Activated CD4-positive, alpha-beta memory T cell treated with anti-CD3 and anti-CD28 coated beads for 36 hours (primary cell): ENCODE measurements around the gene L3MBTL3. TPM values are rescaled to one million over a fixed set of nuclear protein-coding genes. Genes with fewer than 3 reads are reported as not detected.

ENCODE experiments used
- CTCF ChIA-PET: fragments of 350-600 bp; sonication (Branson Sonifier 250); formaldehyde crosslinking; loops from one replicate; lab custom pipeline; 2021; ENCODE audit warnings: antibody characterized with exemption, inconsistent platforms; lab: Charles Lee
- POLR2A ChIA-PET: fragments of 350-600 bp; sonication (Branson Sonifier 250); formaldehyde crosslinking; loops from one replicate; lab custom pipeline; 2021; ENCODE audit warnings: antibody characterized with exemption; lab: Charles Lee
- DNase-seq: peaks from one replicate; pipeline ENCODE4 v3.0.0-alpha.2; 2020
- H3K27ac Mint-ChIP-seq: one replicate; pipeline ENCODE4 v1.8.0; 2021; ENCODE audit warnings: mixed read lengths
- H3K27me3 Mint-ChIP-seq: one replicate; pipeline ENCODE4 v1.8.0; 2021; ENCODE audit warnings: mixed read lengths
- H3K36me3 Mint-ChIP-seq: one replicate; pipeline ENCODE4 v1.8.0; 2021; ENCODE audit warnings: mixed read lengths
- H3K4me1 Mint-ChIP-seq: one replicate; pipeline ENCODE4 v1.8.0; 2021; ENCODE audit warnings: low read depth, mixed read lengths
- H3K4me3 Mint-ChIP-seq: one replicate; pipeline ENCODE4 v1.8.0; 2021; ENCODE audit warnings: mild to moderate bottlenecking, mixed read lengths
- H3K9me3 Mint-ChIP-seq: one replicate; pipeline ENCODE4 v1.8.0; 2021; ENCODE audit warnings: mixed read lengths
- intact Hi-C: fragments of 100-400 bp; cut with micrococcal nuclease; formaldehyde crosslinking; loops from one replicate; pipeline ENCODE4 v1.15.1; 2023
- total RNA-seq, 2 experiments: library from RNA; stranded (reverse); gene quantifications; one replicate each; pipeline ENCODE4 v1.2.3, GENCODE V29; 2021

The L3MBTL3 gene
- total RNA-seq, 2 experiments from 2014 or later = 5.2 to 7.4 TPM

GRCh38 chr6:130029163-130029562, 10.8 kb downstream of the L3MBTL3 start:
- Mint-ChIP-seq H3K4me1 (peaks cover 59% of the 10 kb centered on the region), H3K27ac (peak overlapping the region; percentile 70), H3K27me3 (no peaks in the 10 kb centered on the region), H3K9me3 (no peaks in the 10 kb centered on the region), H3K4me3 (no peak overlapping the region), H3K36me3 (peaks cover 6% of the 10 kb centered on the region)
- ChIA-PET POLR2A (interaction anchor here (1.3 kb wide), 1 partner anchor 10 kb away, joined by 4 read pairs; the partner anchor contains the start of gene L3MBTL3), CTCF (interaction anchor here (1.1 to 1.7 kb wide), 2 partner anchors 10 to 431 kb away, joined by 3 to 5 read pairs; no protein-coding TSS in a partner anchor)
- DNase-seq = peak; percentile 37
- intact Hi-C loops = loop anchor here (1.0 to 5.0 kb wide), 6 partner anchors 8 to 593 kb away; no protein-coding TSS in a partner anchor

GRCh38 chr6:130032758-130033340, 14.5 kb downstream of the L3MBTL3 start:
- Mint-ChIP-seq H3K4me1 (peaks cover 60% of the 10 kb centered on the region), H3K9me3 (no peaks in the 10 kb centered on the region)
- DNase-seq = no peak

GRCh38 chr6:130033949-130034348, 15.6 kb downstream of the L3MBTL3 start:
- ChIA-PET CTCF (interaction anchor here (2.4 kb wide), 1 partner anchor 12 kb away, joined by 10 read pairs; no protein-coding TSS in a partner anchor), POLR2A (no interaction called here)
- intact Hi-C loops = loop anchor here (2.0 to 5.0 kb wide), 2 partner anchors 99 to 168 kb away; no protein-coding TSS in a partner anchor
- H3K36me3 Mint-ChIP-seq = peaks cover 1% of the 10 kb centered on the region
- H3K9me3 Mint-ChIP-seq = no peaks in the 10 kb centered on the region
- DNase-seq = no peak
- H3K4me1 Mint-ChIP-seq = peaks cover 54% of the 10 kb centered on the region
- no peak overlapping the region for H3K4me3 Mint-ChIP-seq
- H3K27ac Mint-ChIP-seq = peak overlapping the region; percentile 57
- H3K27me3 Mint-ChIP-seq = no peaks in the 10 kb centered on the region

More at GRCh38 chr6:130032758-130033340, 14.5 kb downstream of the L3MBTL3 start:
- Mint-ChIP-seq H3K4me3 (no peak overlapping the region), H3K27ac (no peak overlapping the region), H3K36me3 (peaks cover 1% of the 10 kb centered on the region), H3K27me3 (no peaks in the 10 kb centered on the region)
- POLR2A ChIA-PET = no interaction called here
- CTCF ChIA-PET = interaction anchor here (0.6 to 2.4 kb wide), 2 partner anchors 11 to 167 kb away, joined by 3 to 10 read pairs; no protein-coding TSS in a partner anchor
- intact Hi-C loops = loop anchor here (5.0 kb wide), 1 partner anchor 169 kb away; no protein-coding TSS in a partner anchor

GRCh38 chr6:130034378-130035146, 16.2 kb downstream of the L3MBTL3 start:
- Mint-ChIP-seq H3K9me3 (no peaks in the 10 kb centered on the region), H3K4me1 (peaks cover 48% of the 10 kb centered on the region), H3K27ac (peak overlapping the region; percentile 57), H3K36me3 (peaks cover 1% of the 10 kb centered on the region), H3K27me3 (no peaks in the 10 kb centered on the region), H3K4me3 (peak overlapping the region; percentile 30)
- CTCF ChIA-PET = interaction anchor here (0.7 to 2.4 kb wide), 3 partner anchors 13 to 290 kb away, joined by 4 to 10 read pairs (median 4); no protein-coding TSS in a partner anchor
- POLR2A ChIA-PET = no interaction called here
- DNase-seq = peak; percentile 43
- intact Hi-C loops = loop anchor here (2.0 to 5.0 kb wide), 3 partner anchors 98 to 808 kb away; no protein-coding TSS in a partner anchor

GRCh38 chr6:130035211-130035610, 16.8 kb downstream of the L3MBTL3 start:
- peaks cover 1% of the 10 kb centered on the region for H3K36me3 Mint-ChIP-seq

GRCh38 chr6:130037207-130037811, 18.9 kb downstream of the L3MBTL3 start:
- Mint-ChIP-seq H3K4me1 (peaks cover 43% of the 10 kb centered on the region), H3K27ac (no peak overlapping the region), H3K4me3 (no peak overlapping the region), H3K36me3 (peaks cover 1% of the 10 kb centered on the region), H3K9me3 (no peaks in the 10 kb centered on the region), H3K27me3 (no peaks in the 10 kb centered on the region)
- DNase-seq = no peak
- intact Hi-C loops = loop anchor here (5.0 kb wide), 1 partner anchor 805 kb away; no protein-coding TSS in a partner anchor
- POLR2A ChIA-PET = no interaction called here
- CTCF ChIA-PET = interaction anchor here (1.1 to 3.1 kb wide), 6 partner anchors 8 to 806 kb away, joined by 3 to 9 read pairs (median 4); no protein-coding TSS in a partner anchor

More at GRCh38 chr6:130035211-130035610, 16.8 kb downstream of the L3MBTL3 start:
- H3K27ac Mint-ChIP-seq = no peak overlapping the region
- ChIA-PET POLR2A (no interaction called here), CTCF (interaction anchor here (0.7 to 2.4 kb wide), 3 partner anchors 14 to 289 kb away, joined by 4 to 10 read pairs (median 4); no protein-coding TSS in a partner anchor)
- H3K9me3 Mint-ChIP-seq = no peaks in the 10 kb centered on the region
- intact Hi-C loops = loop anchor here (2.0 to 5.0 kb wide), 2 partner anchors 98 to 807 kb away; no protein-coding TSS in a partner anchor
- H3K4me3 Mint-ChIP-seq = no peak overlapping the region
- no peak for DNase-seq
- H3K27me3 Mint-ChIP-seq = no peaks in the 10 kb centered on the region
- H3K4me1 Mint-ChIP-seq = peaks cover 44% of the 10 kb centered on the region

GRCh38 chr6:130041594-130041993, 23.2 kb downstream of the L3MBTL3 start:
- H3K36me3 Mint-ChIP-seq = peaks cover 5% of the 10 kb centered on the region
- DNase-seq = no peak
- H3K4me3 Mint-ChIP-seq = no peak overlapping the region
- ChIA-PET CTCF (interaction anchor here (1.2 to 3.0 kb wide), 2 partner anchors 181 to 240 kb away, joined by 3 to 13 read pairs; partner anchors contain the start of gene SAMD3), POLR2A (no interaction called here)
- H3K4me1 Mint-ChIP-seq = peaks cover 13% of the 10 kb centered on the region
- H3K9me3 Mint-ChIP-seq = no peaks in the 10 kb centered on the region
- H3K27ac Mint-ChIP-seq = no peak overlapping the region
- intact Hi-C loops = no loop called here
- H3K27me3 Mint-ChIP-seq = no peaks in the 10 kb centered on the region

GRCh38 chr6:130043344-130043743, 25.0 kb downstream of the L3MBTL3 start:
- POLR2A ChIA-PET = no interaction called here
- DNase-seq = no peak
- H3K4me1 Mint-ChIP-seq = peaks cover 6% of the 10 kb centered on the region
- H3K4me3 Mint-ChIP-seq = no peak overlapping the region
- H3K36me3 Mint-ChIP-seq = peaks cover 5% of the 10 kb centered on the region
- intact Hi-C loops = no loop called here
- no peaks in the 10 kb centered on the region for H3K9me3 Mint-ChIP-seq
- CTCF ChIA-PET = interaction anchor here (1.0 kb wide), 1 partner anchor 239 kb away, joined by 3 read pairs; no protein-coding TSS in a partner anchor
- no peak overlapping the region for H3K27ac Mint-ChIP-seq
- no peaks in the 10 kb centered on the region for H3K27me3 Mint-ChIP-seq

- no peaks in the 10 kb centered on the region for H3K27me3 Mint-ChIP-seq
- CTCF ChIA-PET = interaction anchor here (0.7 to 3.0 kb wide), 2 partner anchors 9 to 236 kb away, joined by 3 to 11 read pairs; no protein-coding TSS in a partner anchor
- intact Hi-C loops = loop anchor here (1.0 to 5.0 kb wide), 2 partner anchors 237 to 652 kb away; no protein-coding TSS in a partner anchor
- POLR2A ChIA-PET = no interaction called here
- no peaks in the 10 kb centered on the region for H3K9me3 Mint-ChIP-seq
- peaks cover 5% of the 10 kb centered on the region for H3K4me1 Mint-ChIP-seq
- H3K36me3 Mint-ChIP-seq = peaks cover 9% of the 10 kb centered on the region
- no peak overlapping the region for H3K4me3 Mint-ChIP-seq
- no peak overlapping the region for H3K27ac Mint-ChIP-seq
- no peak for DNase-seq
Observed at GRCh38 chr6:130045622-130046021, 27.2 kb downstream of the L3MBTL3 start.

- ChIA-PET POLR2A (no interaction called here), CTCF (interaction anchor here (1.5 to 3.0 kb wide), 2 partner anchors 10 to 235 kb away, joined by 3 to 11 read pairs; no protein-coding TSS in a partner anchor)
- Mint-ChIP-seq H3K36me3 (peaks cover 11% of the 10 kb centered on the region), H3K9me3 (no peaks in the 10 kb centered on the region), H3K4me3 (no peak overlapping the region), H3K27ac (no peak overlapping the region), H3K27me3 (no peaks in the 10 kb centered on the region), H3K4me1 (peaks cover under 1% of the 10 kb centered on the region)
- intact Hi-C loops = loop anchor here (1.0 to 5.0 kb wide), 2 partner anchors 236 to 651 kb away; no protein-coding TSS in a partner anchor
- DNase-seq = no peak
Observed at GRCh38 chr6:130046671-130047070, 28.3 kb downstream of the L3MBTL3 start.
